IPS DF 19.7 (cell line): ENCODE data around the gene ABTB1.
"Not testable (repeated sequence)": the region's sequence is repeated elsewhere in the genome, so short reads cannot be mapped to it uniquely, and the experiment has no call there.

ENCODE experiments used
- DNase-seq: peaks from one replicate; pipeline ENCODE4 v3.0.0-alpha.2; 2013; ENCODE audit warnings: low read depth, low spot score

The ABTB1 gene

GRCh38 chr3:127647845-127648204, 24.9 kb upstream of the ABTB1 start:
- no peak for DNase-seq

- DNase-seq: no peak
These were observed 22.5 kb upstream of the ABTB1 start for GRCh38 chr3:127650236-127650635.

GRCh38 chr3:127651516-127652172, 21.1 kb upstream of the ABTB1 start:
- no peak for DNase-seq

GRCh38 chr3:127652246-127652995, 20.3 kb upstream of the ABTB1 start:
- DNase-seq: peak; percentile 59

- no peak for DNase-seq
These were observed 18.4 kb upstream of the ABTB1 start for GRCh38 chr3:127654374-127654773.

- DNase-seq: not testable (repeated sequence)
These were observed 17.8 kb upstream of the ABTB1 start for GRCh38 chr3:127654993-127655392.

GRCh38 chr3:127655641-127656040, 17.1 kb upstream of the ABTB1 start:
- DNase-seq: no peak

- no peak for DNase-seq
These were observed 15.8 kb upstream of the ABTB1 start for GRCh38 chr3:127656906-127657305.

GRCh38 chr3:127658234-127658633, 14.5 kb upstream of the ABTB1 start:
- no peak for DNase-seq

- no peak for DNase-seq
These were observed 12.0 kb upstream of the ABTB1 start for GRCh38 chr3:127660621-127661251.

GRCh38 chr3:127661600-127661999, 11.2 kb upstream of the ABTB1 start:
- DNase-seq: no peak

- DNase-seq: no peak
These were observed 10.7 kb upstream of the ABTB1 start for GRCh38 chr3:127662001-127662469.

- no peak for DNase-seq
These were observed 9.6 kb upstream of the ABTB1 start for GRCh38 chr3:127663151-127663550.

GRCh38 chr3:127665165-127665564, 7.6 kb upstream of the ABTB1 start:
- no peak for DNase-seq

GRCh38 chr3:127665586-127665985, 7.2 kb upstream of the ABTB1 start:
- no peak for DNase-seq

GRCh38 chr3:127666676-127667075, 6.1 kb upstream of the ABTB1 start:
- no peak for DNase-seq

- no peak for DNase-seq
These were observed 5.6 kb upstream of the ABTB1 start for GRCh38 chr3:127667119-127667681.

GRCh38 chr3:127668906-127669305, 3.8 kb upstream of the ABTB1 start:
- DNase-seq: no peak

GRCh38 chr3:127669541-127670228, 3.1 kb upstream of the ABTB1 start:
- DNase-seq: no peak

- no peak for DNase-seq
These were observed 2.6 kb upstream of the ABTB1 start for GRCh38 chr3:127670229-127670559.

- no peak for DNase-seq
These were observed 1.8 kb upstream of the ABTB1 start for GRCh38 chr3:127670761-127671522.
